Stimulated activated CD4-positive, alpha-beta T cell treated with anti-CD3 and anti-CD28 coated beads, Interleukin-1b, Interleukin-23, amount 100 ng/mL, for 1 hour (primary cell): Measurements from ENCODE around the gene HMBS.
A peak's percentile ranks its signal among the peaks of the same experiment; 100 is the strongest.

Source experiments
- DNase-seq, 2 donors: peaks; one replicate each; pipeline ENCODE4 v3.0.0-alpha.2; 2020; ENCODE audit warnings: low read depth in 2 of 2

The HMBS gene

GRCh38 chr11:119067371-119068222, 17.1 kb upstream of the HMBS start, which contains the start of gene VPS11:
Gene VPS11, plus strand, starts transcription at chr11:119067818. Its CDS starts 6 bp downstream, at chr11:119067824.
- peak; percentile 93 to 94 for DNase-seq

GRCh38 chr11:119077839-119078238, 6.8 kb upstream of the HMBS start:
- no peak for DNase-seq

- DNase-seq: no peak
Observed at GRCh38 chr11:119078675-119079420, 5.8 kb upstream of the HMBS start.

- DNase-seq: no peak
Observed at GRCh38 chr11:119081682-119082260, 2.9 kb upstream of the HMBS start.

GRCh38 chr11:119085437-119085847, 761 bp downstream of the HMBS start:
- no peak for DNase-seq

GRCh38 chr11:119087123-119087522, 2.4 kb downstream of the HMBS start:
- no peak for DNase-seq

GRCh38 chr11:119087747-119088241, 3.1 kb downstream of the HMBS start:
- DNase-seq: no peak

GRCh38 chr11:119088406-119088805, 3.7 kb downstream of the HMBS start:
- DNase-seq: no peak

- DNase-seq: no peak
Observed at GRCh38 chr11:119089319-119089718, 4.6 kb downstream of the HMBS start.

GRCh38 chr11:119091178-119091577, 6.5 kb downstream of the HMBS start:
- DNase-seq: no peak

- DNase-seq: no peak
Observed at GRCh38 chr11:119091966-119092879, 7.5 kb downstream of the HMBS start.

GRCh38 chr11:119092880-119093842, 8.5 kb downstream of the HMBS start:
- DNase-seq: no peak

- DNase-seq: no peak
Observed at GRCh38 chr11:119093942-119094815, 9.5 kb downstream of the HMBS start.

GRCh38 chr11:119094816-119095065, 10.1 kb downstream of the HMBS start:
- DNase-seq: no peak

GRCh38 chr11:119095066-119095880, 10.6 kb downstream of the HMBS start:
- peak; percentile 96 to 98 for DNase-seq

GRCh38 chr11:119099711-119100110, 15.0 kb downstream of the HMBS start:
- no peak for DNase-seq

GRCh38 chr11:119100246-119100970, 15.7 kb downstream of the HMBS start:
- no peak for DNase-seq
